ENCODE measurements around the gene SMG9. TPM values are rescaled to one million over a fixed set of nuclear protein-coding genes. Genes with fewer than 3 reads are reported as not detected.

Gene SMG9
- polyA plus RNA-seq, 1 of the 3 experiments (the other 2 are of a cell fraction): 24.3 TPM

GRCh38 chr19:43711751-43712355 is 42.9 kb downstream of the SMG9 start:
- H3K4me1 ChIP-seq (ENCODE audit: control insufficient read depth in 1 of 2, insufficient read depth in 2 of 2, low read depth in 1 of 2, low read length in 1 of 2): 0 out of 4 replicates have a peak, but pooled peaks cover 0 to 6% of the 10 kb centered on the region in 2 experiments
- TF ChIP-seq FOSL2 (IDR thresholded peaks at IDR 0.05; ENCODE audit: borderline replicate concordance, low read depth): peak; percentile 11; the same call in 1 of the 2 replicates
- TF ChIP-seq NRF1 (IDR thresholded peaks at IDR 0.05; ENCODE audit: low read depth, low read length): no peak
- no peaks in the 10 kb centered on the region for H3K79me2 ChIP-seq (ENCODE audit: insufficient read depth)
- no peak overlapping the region; the same call in 1 of the 2 replicates for H2AFZ ChIP-seq (ENCODE audit: low read depth)
- no peaks in the 10 kb centered on the region for H3F3A ChIP-seq (replicated peaks; ENCODE audit: insufficient read depth)
- H3K9me2 ChIP-seq: no peaks in the 10 kb centered on the region
- CTCF ChIA-PET: no interaction called here
- H3K4me3 ChIP-seq (ENCODE audit: low read depth in 2 of 2, low read length in 1 of 2): no peak overlapping the region
- no peak overlapping the region for H3K9ac ChIP-seq
- no peak overlapping the region for H3K4me2 ChIP-seq
- no peaks in the 10 kb centered on the region for H4K20me1 ChIP-seq (ENCODE audit: insufficient read depth)
- POLR2A ChIA-PET: no interaction called here
- 38% methylated on average over 12 of the region's 12 CpGs for WGBS (ENCODE audit: low lambda C conversion rate)
- H3K27me3 ChIP-seq (ENCODE audit: insufficient read depth): no peaks in the 10 kb centered on the region
- no peak for DNase-seq
- H3K36me3 ChIP-seq (replicated peaks in 1 of 2; ENCODE audit: control insufficient read depth in 1 of 2, insufficient read depth in 2 of 2, low read length in 1 of 2): no peaks in the 10 kb centered on the region
- H3K9me3 ChIP-seq: 0 out of 2 replicates have a peak, but pooled peaks cover 4% of the 10 kb centered on the region
- H3K27ac ChIP-seq (ENCODE audit: low read depth in 2 of 2, low read length in 1 of 2): no peak overlapping the region

- TF ChIP-seq EZH2phosphoT487 (IDR thresholded peaks at IDR 0.05; ENCODE audit: borderline replicate concordance, low read depth) (no peak), POLR2AphosphoS5 (IDR thresholded peaks at IDR 0.05; ENCODE audit: low read depth, low read length) (no peak), NFIC (IDR thresholded peaks at IDR 0.05; ENCODE audit: borderline replicate concordance) (no peak), SIN3A (IDR thresholded peaks at IDR 0.05; ENCODE audit: borderline replicate concordance, low read depth, low read length) (no peak), ZBTB33 (IDR thresholded peaks at IDR 0.05; ENCODE audit: borderline replicate concordance, low read depth) (no peak), IRF3 (IDR thresholded peaks at IDR 0.05; ENCODE audit: low read depth, low read length) (no peak), FOXJ3 (CRISPR knock-in tag; IDR thresholded peaks at IDR 0.05) (no peak), REST (IDR thresholded peaks at IDR 0.05; ENCODE audit: low read depth, low read length) (no peak), MEF2A (IDR thresholded peaks at IDR 0.05; ENCODE audit: borderline replicate concordance, low read depth) (no peak), TEAD4 (IDR thresholded peaks at IDR 0.05; ENCODE audit: borderline replicate concordance, insufficient read depth) (no peak), YY1 (IDR thresholded peaks at IDR 0.05; ENCODE audit: low read depth) (no peak)
- Histone ChIP-seq H3F3A (replicated peaks; ENCODE audit: insufficient read depth) (no peaks in the 10 kb centered on the region), H3K27ac (ENCODE audit: low read depth in 2 of 2, low read length in 1 of 2) (no peak overlapping the region), H3K4me3 (ENCODE audit: low read depth in 2 of 2, low read length in 1 of 2) (no peak overlapping the region), H3K9me3 (0 out of 2 replicates have a peak, but pooled peaks cover 4% of the 10 kb centered on the region), H4K20me1 (ENCODE audit: insufficient read depth) (no peaks in the 10 kb centered on the region), H3K4me1 (ENCODE audit: control insufficient read depth in 1 of 2, insufficient read depth in 2 of 2, low read depth in 1 of 2, low read length in 1 of 2) (0 out of 4 replicates have a peak, but pooled peaks cover 0 to 6% of the 10 kb centered on the region in 2 experiments), H3K4me2 (no peak overlapping the region), H3K9me2 (no peaks in the 10 kb centered on the region), H3K27me3 (ENCODE audit: insufficient read depth) (no peaks in the 10 kb centered on the region), H2AFZ (ENCODE audit: low read depth) (no peak overlapping the region), H3K79me2 (ENCODE audit: insufficient read depth) (no peaks in the 10 kb centered on the region), H3K36me3 (replicated peaks in 1 of 2; ENCODE audit: control insufficient read depth in 1 of 2, insufficient read depth in 2 of 2, low read length in 1 of 2) (no peaks in the 10 kb centered on the region), H3K9ac (no peak overlapping the region)
- POLR2A ChIA-PET: no interaction called here
- CTCF ChIA-PET: interaction anchor here (1.0 kb wide), 1 partner anchor 37 kb away, joined by 3 read pairs; no protein-coding TSS in a partner anchor
- no peak for DNase-seq
- 56% methylated on average over 2 of the region's 2 CpGs for WGBS (ENCODE audit: low lambda C conversion rate)
Measured at GRCh38 chr19:43708716-43709115, 46.0 kb downstream of the SMG9 start.

Data from SK-N-SH (cell line).